GM21576 (cell line): ENCODE measurements around the gene GUK1.

Experiments used
- ATAC-seq: cut with Tn5 transposase; IDR thresholded peaks from one replicate; pipeline ENCODE4 v1.9.1; 2021; ENCODE audit warnings: mild to moderate bottlenecking, moderate library complexity; ENCODE audit not compliant: unreplicated experiment

The GUK1 gene

GRCh38 chr1:228149406-228150119, 9.5 kb downstream of the GUK1 start, which contains the start of gene GJC2:
GJC2 (plus strand) TSS chr1:228149930; CDS start chr1:228157759, 7,829 bp downstream.
- no peak for ATAC-seq

GRCh38 chr1:228150120-228150460, 10.0 kb downstream of the GUK1 start:
- ATAC-seq = no peak

GRCh38 chr1:228150461-228151179, 10.5 kb downstream of the GUK1 start:
- ATAC-seq = no peak

GRCh38 chr1:228151180-228151925, 11.3 kb downstream of the GUK1 start:
- no peak for ATAC-seq

GRCh38 chr1:228152097-228152917, 12.2 kb downstream of the GUK1 start:
- ATAC-seq = no peak

- no peak for ATAC-seq
Observed at GRCh38 chr1:228152918-228153258, 12.8 kb downstream of the GUK1 start.

- ATAC-seq = no peak
Observed at GRCh38 chr1:228154021-228154669, 14.1 kb downstream of the GUK1 start.

GRCh38 chr1:228154670-228155571, 14.8 kb downstream of the GUK1 start:
- ATAC-seq = no peak

- no peak for ATAC-seq
Observed at GRCh38 chr1:228155596-228156514, 15.8 kb downstream of the GUK1 start.

GRCh38 chr1:228156515-228156881, 16.4 kb downstream of the GUK1 start:
- ATAC-seq = no peak

GRCh38 chr1:228156941-228157728, 17.1 kb downstream of the GUK1 start:
- ATAC-seq = no peak

GRCh38 chr1:228157729-228158126, 17.6 kb downstream of the GUK1 start:
- no peak for ATAC-seq

GRCh38 chr1:228158151-228159007, 18.3 kb downstream of the GUK1 start:
- no peak for ATAC-seq

- no peak for ATAC-seq
Observed at GRCh38 chr1:228159008-228159665, 19.1 kb downstream of the GUK1 start.

- ATAC-seq = no peak
Observed at GRCh38 chr1:228160201-228160761, 20.2 kb downstream of the GUK1 start.

- ATAC-seq = no peak
Observed at GRCh38 chr1:228161362-228161761, 21.3 kb downstream of the GUK1 start.
